IPS DF 4.7 (cell line): ENCODE results near the gene DPEP1.
"Not testable (repeated sequence)": the region's sequence is repeated elsewhere in the genome, so short reads cannot be mapped to it uniquely, and the experiment has no call there.

Experiments used
- DNase-seq: peaks from one replicate; pipeline ENCODE4 v3.0.0-alpha.2; 2013; ENCODE audit warnings: low spot score; ENCODE audit errors: extremely low read depth

Gene DPEP1

GRCh38 chr16:89645122-89645521, 31.7 kb downstream of the DPEP1 start:
- no peak for DNase-seq

DNA sequence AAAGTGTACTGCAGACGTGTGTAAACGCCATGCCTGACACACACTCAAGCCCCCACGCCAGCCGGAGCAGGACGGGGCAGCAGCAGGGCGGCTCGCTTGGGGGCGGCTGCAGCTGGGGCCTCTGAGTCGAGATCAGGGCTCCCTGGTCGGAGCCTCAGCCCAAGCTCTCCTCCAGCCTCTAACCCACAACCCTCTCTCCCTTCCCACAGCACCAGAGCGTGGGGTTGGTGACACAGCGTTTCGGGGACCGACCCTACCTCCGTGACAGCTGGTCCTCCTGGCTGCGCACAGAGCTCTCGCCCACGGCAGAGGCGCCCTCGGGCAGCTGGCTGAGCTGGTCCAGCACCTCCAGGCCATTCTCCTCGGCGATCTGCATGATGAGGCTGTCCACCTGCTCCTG, 32.8 kb downstream of the DPEP1 start:
- DNase-seq, result no peak

- no peak for DNase-seq
Observed at GRCh38 chr16:89646906-89647305, 33.5 kb downstream of the DPEP1 start.

DNA sequence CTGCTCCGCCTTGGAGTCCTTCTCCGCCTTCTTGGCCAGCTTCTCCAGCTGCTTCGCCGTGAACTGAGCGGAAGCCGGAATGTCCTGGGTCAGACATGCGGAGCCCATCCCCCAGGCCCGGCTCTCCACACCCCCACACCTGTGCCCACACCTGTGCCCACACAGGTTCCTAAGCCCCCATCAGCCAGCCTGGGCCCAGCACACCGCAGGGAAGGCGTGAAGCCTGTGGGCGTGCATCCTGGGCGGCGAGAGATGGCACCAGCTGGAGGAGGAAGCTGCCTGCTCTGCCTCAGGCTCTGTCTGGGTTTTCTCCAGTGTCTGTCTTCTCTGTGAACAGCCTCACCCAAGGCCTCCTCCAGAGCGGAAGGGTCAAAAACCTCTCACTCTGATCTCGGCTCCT, 38.1 kb downstream of the DPEP1 start:
- DNase-seq, result no peak

DNA sequence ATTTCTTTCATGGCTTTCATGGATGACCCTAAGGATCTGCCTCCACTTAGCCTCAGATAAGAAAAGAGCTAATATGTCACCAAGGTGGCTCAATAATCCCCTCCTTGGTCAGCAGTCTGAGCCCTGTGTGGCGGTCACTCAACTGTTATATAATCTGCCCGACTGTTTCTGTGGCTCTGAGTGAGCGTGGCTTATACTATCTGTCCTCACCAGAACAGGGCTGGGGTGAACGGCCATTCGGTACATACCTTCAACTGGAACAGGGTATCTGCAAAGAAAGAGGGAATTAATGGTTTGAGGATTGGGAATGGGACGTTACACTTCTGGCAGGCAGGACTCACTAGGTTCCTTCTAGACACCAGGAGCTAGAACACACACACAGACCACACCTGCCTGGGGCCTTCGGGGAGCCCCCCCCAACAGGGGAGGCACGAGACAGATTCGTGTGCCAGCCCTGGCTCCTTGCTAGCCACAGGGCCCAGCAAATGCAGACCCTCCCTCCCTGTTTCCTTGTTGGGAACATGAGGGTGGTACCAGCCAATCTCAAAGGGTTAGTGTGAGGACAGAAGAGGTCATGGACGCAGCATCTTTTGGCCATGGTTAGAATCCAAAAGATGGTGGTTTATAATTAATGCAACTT, 40.3 kb downstream of the DPEP1 start:
- no peak for DNase-seq

DNA sequence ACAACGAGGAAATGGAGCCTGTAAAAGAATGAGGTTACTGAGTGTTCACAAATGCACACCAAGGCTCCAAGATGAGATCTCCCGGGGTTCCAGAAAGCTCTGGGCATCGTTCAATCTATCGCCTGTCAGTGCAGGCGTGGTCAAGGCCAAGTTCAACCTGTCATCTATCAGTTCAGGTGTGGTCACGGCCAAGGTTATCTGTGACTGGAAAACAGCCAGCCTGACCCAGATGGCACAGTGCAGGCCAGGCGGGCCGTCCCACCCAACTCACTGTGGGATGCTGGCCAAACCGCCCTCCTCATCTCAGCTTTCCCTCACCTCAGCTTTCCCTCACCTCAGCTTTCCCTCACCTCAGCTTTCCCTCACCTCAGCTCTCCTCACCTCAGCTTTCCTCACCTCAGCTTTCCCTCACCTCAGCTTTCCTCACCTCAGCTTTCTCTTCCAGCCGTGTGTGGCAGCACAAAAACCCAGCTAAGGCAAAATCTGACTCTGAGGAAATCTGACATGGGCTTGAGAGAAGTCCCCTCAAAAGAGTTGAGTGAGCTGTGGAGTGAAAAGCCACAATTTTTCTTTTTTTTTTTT, 41.7 kb downstream of the DPEP1 start:
- no peak for DNase-seq

GRCh38 chr16:89656435-89657121, 43.1 kb downstream of the DPEP1 start:
- no peak for DNase-seq

GRCh38 chr16:89657442-89658220, 44.2 kb downstream of the DPEP1 start, which contains the start of the genes CHMP1A and SPATA33:
Gene CHMP1A, minus strand, starts transcription at chr16:89657708. Its CDS starts 120 bp downstream, at chr16:89657588.
Gene SPATA33, plus strand, starts transcription at chr16:89657836. Its CDS starts 76 bp downstream, at chr16:89657912.
- DNase-seq, result no peak

- DNase-seq, result no peak
Observed at GRCh38 chr16:89658221-89658879, 44.9 kb downstream of the DPEP1 start.

DNA sequence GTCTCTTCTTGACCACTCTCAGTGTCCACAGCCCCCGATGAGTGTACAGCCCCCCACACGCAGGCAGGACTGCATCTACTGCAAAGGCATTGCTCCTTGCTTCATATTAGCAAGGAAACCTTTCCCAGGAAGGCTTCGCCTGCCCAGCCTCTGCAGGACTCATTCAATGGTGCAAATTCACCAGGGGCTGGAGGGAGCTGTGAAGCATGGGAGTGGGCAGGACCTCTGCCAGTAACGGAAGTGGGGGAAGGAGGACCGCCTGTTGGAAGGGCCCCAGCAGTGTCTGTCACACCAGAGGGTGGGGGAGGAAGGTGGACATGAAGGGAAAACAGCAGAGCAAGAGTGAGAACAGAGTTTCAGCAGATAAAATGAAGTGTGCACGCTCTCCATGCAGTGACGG, 46.7 kb downstream of the DPEP1 start:
- DNase-seq, result no peak

DNA sequence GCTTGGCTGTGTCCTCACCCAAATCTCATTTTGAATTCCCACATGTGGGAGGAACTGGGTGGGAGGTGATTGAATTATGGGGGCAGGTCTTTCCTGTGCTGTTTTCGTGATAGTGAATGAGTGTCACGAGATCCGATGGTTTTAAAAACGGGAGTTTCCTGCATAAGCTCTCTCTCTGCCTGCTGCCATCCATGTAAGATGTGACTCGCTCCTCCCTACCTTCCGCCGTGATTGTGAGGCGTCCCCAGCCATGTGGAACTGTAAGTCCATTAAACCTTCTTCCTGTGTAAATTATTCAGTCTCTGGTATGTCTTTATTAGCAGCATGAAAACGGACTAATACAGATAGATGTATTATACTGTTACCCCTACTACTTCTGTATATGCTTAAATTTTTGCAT, 47.8 kb downstream of the DPEP1 start:
- DNase-seq, result no peak

GRCh38 chr16:89664238-89664637, 50.8 kb downstream of the DPEP1 start:
- DNase-seq, result not testable (repeated sequence)

DNA sequence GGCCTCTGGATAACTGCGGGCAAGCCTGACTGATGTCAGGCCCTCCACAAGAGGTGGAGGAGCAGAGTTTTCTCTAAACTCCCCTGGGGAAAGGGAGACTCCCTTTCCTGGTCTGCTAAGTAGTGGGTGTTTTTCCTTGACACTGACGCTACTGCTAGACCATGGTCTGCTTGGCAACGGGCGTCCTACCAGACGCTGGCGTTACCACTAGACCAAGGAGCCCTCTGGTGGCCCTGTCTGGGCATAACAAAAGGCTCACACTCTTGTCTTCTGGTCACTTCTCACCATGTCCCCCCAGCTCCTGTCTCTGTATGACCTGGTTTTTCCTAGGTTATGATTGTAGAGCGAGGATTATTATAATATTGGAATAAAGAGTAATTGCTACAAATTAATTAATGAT, 53.6 kb downstream of the DPEP1 start:
- DNase-seq, result not testable (repeated sequence)

DNA sequence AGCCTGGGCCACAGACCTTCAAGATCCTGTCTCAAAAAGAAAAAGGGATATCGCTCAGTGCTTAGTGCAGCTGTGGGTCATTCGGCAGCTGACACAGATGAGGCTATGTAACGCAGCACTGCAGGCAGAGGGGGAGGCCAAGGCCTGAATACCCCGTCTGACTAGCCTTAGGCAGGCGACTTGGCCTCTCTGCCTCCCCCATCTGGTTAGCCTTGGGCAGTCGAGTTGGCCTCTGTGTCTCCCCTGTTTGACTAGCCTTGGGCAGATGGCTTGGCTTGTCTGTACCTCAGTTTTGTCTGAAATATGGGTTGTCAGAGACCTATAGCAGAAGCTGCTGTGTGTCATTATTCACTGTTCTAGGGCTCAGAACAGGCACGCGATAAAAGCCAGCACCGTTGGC, 54.2 kb downstream of the DPEP1 start:
- DNase-seq, result no peak

DNA sequence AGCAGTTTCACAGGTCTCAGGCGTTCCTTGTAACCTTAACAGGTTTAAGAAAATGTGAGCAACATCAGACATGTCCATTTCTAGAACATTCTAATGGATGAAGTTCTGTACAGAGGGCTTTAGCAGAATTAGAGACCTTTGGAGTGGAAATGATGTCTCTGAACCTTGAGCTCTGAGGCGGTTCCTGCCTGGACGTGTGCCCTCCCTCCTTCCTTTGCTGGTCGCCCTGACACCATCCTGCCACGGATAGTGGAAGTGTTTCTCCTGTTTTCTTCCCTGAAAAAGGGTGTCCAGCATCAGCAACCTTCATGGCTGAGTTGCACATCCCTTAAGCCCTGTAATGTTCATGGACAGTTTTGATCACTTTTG, 55.3 kb downstream of the DPEP1 start:
- DNase-seq, result no peak

GRCh38 chr16:89669755-89670154, 56.3 kb downstream of the DPEP1 start:
- DNase-seq, result no peak

GRCh38 chr16:89670496-89671431, 57.3 kb downstream of the DPEP1 start:
- DNase-seq, result no peak

GRCh38 chr16:89671565-89671964, 58.1 kb downstream of the DPEP1 start:
- not testable (repeated sequence) for DNase-seq

DNA sequence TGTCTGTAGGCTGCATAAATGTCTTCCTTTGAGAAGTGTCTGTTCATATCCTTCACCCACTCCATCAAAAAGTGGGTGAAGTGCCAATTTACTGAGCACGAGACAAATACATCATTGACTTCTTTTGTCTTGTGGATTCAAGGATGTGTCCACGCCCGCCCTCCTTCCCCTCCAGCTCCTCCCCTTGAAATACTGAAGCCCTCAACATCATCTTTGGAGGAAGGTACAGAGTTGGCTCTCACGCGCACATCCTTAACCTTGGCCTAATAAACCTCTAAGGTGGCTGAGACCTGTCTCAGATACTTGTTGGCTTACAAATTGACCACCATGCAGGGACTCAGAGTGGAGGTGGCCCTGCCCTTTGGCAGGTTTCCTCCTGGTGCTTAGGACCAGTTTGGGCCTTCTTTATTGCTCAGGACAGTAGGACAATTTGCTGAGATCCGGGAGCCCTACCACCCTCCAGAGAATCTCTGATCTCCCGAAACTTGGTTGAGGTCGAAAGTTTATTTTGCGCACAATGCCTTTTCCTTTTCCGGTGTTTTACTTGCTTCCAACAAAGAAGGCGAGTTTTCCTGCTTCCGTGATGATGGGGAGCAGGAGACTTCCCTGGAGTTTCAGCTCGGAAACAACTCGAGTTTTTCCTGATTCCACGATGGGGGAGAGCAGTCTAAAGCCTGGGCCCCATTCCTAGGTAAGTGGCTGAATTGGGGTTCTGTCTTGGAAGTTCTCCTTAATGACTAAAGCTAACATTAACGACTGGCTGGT, 58.9 kb downstream of the DPEP1 start:
- DNase-seq, result no peak

GRCh38 chr16:89678258-89678657, 64.8 kb downstream of the DPEP1 start:
- DNase-seq, result no peak
